AG08395 (cell line): ENCODE data around the gene SH3PXD2A.
"Not testable (repeated sequence)": the region's sequence is repeated elsewhere in the genome, so short reads cannot be mapped to it uniquely, and the experiment has no call there.

ENCODE experiments used
- DNase-seq: peaks from one replicate; pipeline ENCODE4 v3.0.0; 2012; ENCODE audit warnings: mixed read lengths, low spot score

The SH3PXD2A gene

GRCh38 chr10:103645141-103646054, 210.0 kb downstream of the SH3PXD2A start:
- DNase-seq: peak; percentile 93

DNA sequence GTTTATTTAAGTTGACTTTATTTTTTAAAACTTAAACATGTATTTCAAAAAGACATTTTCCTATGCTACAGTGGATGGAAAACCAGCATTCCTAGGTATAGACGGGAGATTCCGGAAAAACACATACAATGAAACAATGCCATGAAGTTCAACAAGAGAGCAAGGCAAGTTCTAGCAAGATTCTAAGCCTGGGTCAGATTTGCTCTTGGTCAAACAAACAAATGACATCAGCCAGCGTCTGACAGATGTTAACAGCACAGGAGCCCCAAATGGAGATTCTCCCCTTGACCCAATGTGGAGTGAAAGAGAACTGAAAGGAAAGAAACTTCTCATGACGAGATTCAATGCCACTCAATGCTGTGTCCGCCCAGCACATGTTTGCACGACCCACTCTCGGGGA, 212.0 kb downstream of the SH3PXD2A start:
- no peak for DNase-seq

DNA sequence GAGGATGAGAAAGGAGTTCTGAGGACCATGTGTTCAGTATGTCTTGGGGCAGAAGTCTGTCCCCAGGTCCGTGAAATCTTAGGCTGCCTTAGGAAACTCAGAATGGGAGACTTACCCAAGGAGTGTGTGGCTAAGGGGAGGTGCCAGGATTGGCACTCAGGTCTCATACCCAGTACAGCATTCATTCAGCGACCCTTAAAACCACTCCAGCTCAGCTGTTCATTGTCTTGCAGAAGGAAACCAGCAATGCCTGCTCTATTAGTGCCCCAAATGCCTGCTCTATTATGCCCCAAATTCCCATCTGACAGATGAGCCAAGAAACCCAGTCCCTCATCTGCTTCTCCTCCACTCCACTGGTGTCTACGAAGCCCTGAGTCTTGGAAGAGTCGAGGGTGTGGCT, 214.1 kb downstream of the SH3PXD2A start:
- no peak for DNase-seq

DNA sequence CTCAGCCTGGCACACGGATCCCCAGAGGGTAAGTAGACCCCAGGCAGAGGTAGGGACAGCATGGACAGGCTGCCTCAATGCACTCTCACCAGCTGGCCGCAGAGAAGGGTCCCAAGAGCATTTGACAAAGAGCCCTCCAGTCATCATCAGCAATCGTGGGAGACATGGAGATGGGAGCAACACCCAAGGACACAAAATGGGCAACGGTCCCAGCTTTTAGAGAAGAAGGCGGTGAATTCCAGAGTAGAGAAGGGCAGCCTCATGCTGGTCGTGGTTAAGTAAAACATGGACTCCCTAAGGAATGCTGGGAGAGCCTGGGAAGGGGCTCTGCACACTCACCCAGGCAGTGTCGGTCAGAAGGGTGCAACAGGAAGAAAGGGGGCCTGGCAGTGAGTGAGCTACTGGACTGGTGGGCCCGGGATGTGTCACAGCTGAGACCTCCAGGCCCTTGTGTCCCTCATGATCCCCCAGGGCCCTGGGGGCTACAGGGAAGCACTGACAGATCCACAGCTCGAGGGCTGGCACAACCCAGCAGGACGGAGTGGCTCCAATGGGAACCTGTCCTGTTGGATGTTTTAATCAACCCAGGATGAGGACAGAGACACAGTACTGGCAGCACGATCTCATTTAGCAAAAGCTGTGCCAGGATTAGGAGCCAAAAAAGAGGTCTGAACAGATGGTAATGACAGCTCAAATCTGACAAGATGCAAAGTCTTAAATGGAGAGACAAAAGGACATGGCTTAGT, 214.8 kb downstream of the SH3PXD2A start:
- DNase-seq: no peak

DNA sequence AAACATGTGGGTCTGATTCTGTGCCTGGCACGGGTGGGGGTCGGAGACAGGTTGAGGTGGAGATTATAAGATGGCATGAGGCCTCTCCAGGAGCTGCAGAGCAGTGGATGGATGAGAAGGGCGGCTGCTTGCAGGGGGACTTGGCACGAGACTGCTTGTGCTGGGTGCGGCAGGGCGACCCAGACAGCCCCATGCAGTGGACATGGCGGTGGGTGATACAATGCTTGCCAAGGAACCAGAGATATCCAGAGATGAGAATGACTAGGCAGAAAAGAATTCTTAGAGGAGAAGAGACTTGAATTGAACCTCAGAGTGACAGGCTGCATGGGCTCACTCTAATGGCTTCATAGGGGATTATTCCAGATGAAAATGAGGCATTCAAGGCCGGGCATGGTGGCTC, 216.4 kb downstream of the SH3PXD2A start:
- no peak for DNase-seq

DNA sequence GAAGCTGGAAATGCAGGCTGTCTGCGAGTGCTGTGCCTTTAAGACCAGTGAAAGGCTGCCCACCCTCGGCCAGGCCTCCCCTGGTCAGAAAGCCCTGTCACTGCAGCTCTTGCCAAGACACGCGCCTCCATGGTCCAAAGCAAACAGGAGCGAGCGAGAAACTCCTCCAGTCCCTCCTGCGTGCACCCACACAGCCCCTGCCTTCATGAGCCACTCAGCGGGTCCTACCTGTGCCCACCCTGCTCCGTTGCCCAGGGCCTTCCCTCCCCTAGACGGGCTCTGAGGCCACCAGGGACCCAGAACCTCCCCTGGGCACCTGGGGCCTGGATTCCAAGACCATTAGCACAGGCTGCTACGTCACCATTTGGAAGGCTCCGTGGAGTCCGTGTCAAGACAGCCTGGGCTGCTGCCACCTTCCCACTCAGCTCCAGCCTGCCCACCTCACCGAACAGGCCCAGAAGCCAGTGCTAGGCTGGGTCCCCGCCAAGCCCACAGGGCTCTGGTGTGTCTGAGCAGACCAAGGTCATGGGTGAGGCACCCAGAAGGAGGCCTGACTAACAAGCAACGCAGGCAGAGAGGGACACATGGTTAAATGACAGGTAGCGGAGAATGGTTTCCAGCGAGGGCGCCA, 217.3 kb downstream of the SH3PXD2A start:
- DNase-seq: peak; percentile 83

DNA sequence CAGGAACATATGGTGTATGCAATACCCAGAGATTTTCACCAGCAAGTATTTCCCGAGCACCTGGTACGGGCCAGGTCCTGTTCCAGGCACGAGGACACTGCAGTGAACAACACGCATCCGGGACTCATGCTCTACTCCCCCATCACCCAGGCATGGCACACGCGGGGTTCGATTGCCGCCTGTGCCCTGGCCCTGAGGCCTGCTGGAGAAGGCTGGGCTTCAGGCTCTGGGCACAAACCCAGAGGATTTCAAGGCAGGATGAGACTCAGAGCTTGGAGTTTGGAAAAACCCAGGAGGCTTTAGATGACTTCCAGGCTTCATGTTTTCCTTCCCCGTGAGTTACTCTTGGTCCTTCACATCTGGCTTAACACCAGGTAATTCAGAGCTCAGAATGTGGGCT, 218.4 kb downstream of the SH3PXD2A start:
- DNase-seq: peak; percentile 41

DNA sequence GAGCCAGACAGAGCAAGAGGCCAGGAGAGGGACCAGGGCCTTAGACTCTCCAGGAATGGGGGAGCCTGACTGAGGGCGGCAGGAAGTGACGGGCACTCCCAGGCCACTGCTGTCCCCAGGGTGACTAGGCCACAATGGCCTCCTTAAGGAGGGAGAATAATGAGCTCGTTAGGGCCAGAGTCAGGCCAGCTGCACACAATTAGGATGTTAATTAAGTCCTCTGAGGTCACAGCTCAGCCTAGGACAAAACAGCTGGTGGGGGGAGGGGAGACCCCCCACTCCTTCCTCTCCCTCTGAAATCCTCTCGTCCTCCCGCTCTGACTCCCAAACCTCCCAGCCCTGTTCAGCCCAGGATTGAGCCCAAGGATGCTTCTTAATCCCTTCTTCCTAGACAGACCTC, 218.9 kb downstream of the SH3PXD2A start:
- DNase-seq: no peak

DNA sequence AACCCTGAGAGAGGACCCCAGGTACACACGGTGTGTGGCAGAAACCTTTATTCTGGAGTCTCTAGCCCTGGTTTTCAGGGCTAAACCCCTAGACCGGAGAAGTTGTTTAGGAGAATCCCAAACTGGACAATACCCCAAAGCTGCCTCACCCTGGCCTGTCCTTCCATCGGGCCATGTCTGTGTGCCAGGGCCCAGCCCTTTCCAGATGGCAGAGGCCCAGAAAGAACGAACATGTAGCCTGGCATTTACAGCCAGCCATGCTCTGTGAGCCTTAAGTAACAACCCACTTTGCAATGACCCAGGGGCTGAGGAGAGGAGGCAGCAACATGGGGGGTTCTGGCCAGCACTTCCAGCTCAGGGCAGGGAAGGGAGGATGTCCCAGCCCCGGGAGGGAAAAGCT, 219.8 kb downstream of the SH3PXD2A start:
- DNase-seq: no peak

DNA sequence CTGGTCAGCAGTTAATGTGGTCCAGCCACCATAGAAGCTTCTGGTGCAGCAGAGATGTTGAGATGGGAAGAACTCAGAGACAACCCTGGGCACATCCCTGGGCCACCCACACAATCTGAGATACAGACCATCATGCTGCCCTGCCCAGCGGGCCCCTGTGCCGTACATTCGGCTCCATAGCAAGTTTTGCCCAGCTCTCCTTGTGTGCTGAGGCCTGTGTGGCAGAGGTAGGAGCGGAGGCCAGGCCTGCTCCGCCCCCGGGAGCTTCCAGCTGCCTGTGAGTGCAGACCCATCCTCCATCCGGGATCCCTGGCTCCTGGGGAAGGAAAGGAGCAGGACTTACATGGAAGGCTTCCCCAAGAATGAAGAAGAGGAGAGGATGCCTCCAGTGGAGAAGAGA, 221.5 kb downstream of the SH3PXD2A start:
- no peak for DNase-seq

DNA sequence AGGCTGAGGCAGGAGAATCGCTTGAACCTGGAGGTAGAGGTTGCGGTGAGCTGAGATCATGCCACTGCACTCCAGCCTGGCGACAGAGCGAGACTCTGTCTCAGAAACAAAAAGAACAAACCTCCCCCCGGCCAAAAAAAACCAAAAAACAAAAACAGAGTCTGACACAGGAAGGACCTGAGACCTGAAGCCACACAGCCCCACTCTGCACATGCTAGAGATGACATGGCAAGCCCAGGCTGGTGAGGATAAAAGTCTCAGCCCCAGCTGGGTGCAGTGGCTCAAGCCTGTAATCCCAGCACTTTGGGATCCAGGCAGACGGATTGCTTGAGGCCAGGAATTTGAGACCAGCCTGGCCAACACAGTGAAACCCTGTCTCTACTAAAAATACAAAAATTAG, 222.5 kb downstream of the SH3PXD2A start:
- DNase-seq: not testable (repeated sequence)

GRCh38 chr10:103632247-103632642, 223.1 kb downstream of the SH3PXD2A start:
- no peak for DNase-seq

GRCh38 chr10:103630156-103630555, 225.2 kb downstream of the SH3PXD2A start:
- DNase-seq: no peak

- DNase-seq: no peak
Observed at GRCh38 chr10:103629581-103629980, 225.8 kb downstream of the SH3PXD2A start.

DNA sequence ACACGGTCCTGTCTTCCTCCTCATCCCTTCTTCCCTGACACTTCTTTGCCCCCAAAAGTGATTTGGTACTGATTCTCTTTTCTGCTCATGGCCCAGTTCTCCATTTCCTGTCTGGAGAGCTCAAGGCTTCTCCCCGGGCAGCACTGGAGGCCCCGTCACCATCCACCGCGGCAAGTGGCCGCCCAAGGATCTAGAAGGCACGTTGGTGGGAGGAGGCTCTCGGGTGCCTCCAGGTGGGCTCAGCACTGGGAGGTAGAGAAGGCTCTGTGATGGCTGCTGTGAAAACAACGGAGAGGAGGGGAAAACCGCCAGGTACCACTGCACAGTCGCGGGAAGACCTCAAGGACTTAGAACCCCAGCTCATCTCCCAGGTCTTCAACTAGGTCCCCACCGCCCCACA, 227.5 kb downstream of the SH3PXD2A start:
- no peak for DNase-seq

DNA sequence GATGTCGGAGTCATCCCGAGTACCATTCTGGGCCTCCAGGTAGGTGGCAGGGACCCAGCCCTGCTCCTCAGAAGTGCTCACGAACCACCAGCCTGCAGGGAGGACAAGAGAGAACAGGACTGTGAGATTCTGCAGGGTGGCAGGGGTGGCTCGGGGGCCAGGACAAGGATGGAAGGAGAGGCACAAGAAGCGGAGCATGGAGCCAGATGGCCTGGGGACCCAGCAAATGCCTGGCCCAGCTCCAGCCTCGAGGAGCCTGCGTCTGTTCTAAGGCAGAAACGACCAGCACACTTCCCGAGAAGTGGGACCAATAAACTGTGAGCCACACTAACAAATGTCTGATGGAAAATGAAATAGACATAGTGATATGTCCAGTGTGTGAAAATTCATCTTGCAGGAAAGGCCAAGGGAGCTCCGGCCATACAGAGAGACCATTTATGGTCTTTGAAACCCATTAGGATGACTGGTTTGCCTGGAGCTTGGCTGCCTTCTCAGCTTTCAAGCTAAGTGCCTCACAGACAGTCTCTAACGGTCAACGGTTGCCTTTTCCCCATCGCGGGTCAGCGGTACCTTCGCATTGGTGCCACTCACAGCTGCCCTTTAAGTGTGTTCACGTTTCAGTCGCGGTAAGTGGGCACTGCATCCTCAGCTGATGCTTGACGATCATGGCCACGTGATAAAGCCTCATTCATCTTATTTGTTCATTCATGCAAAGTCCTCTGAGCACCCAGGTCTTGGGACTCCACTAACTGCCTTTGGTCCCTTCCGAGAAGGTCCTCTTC, 228.1 kb downstream of the SH3PXD2A start:
- no peak for DNase-seq

- no peak for DNase-seq
Observed at GRCh38 chr10:103626178-103626577, 229.2 kb downstream of the SH3PXD2A start.

DNA sequence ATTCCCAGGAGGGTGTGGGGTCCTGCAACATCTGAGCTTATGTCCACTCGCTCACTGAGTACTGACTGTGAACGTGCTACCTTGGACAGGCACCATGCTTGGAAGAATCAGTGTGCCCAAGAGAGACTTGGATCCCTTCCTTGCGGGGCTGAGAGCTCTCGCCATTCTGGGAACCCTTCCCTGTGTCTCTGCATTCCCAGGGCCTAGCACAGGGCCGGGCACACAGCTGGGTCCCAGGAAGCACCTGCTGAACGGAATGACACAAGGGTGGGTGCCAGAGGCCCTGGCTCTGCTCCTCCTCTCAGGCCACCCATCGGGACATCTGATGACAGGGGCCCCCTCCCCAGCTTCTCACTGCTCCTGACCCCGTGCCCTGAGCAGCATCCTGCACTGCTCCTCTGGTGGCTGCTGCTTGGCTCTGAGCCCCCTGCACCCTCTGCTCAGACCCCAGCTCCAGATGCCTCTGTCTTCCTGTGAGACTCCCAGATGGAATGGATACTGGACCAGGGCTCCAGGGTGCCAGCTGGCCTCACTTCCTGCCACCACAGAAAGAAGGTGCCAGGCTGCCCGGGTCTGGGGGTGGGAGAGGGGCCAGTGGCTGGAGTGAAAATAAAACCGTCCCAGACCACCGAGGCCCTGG, 232.3 kb downstream of the SH3PXD2A start:
- no peak for DNase-seq

GRCh38 chr10:103622286-103622685, 233.1 kb downstream of the SH3PXD2A start:
- DNase-seq: no peak

- no peak for DNase-seq
Observed at GRCh38 chr10:103621783-103622125, 233.6 kb downstream of the SH3PXD2A start.

GRCh38 chr10:103620891-103621782, 234.2 kb downstream of the SH3PXD2A start:
- no peak for DNase-seq
